ENCODE measurements around the gene CCDC74A. TPM values are rescaled to one million over a fixed set of nuclear protein-coding genes. Genes with fewer than 3 reads are reported as not detected.
A peak's percentile ranks its signal among the peaks of the same experiment; 100 is the strongest.
"Not testable (repeated sequence)": the region's sequence is repeated elsewhere in the genome, so short reads cannot be mapped to it uniquely, and the experiment has no call there.

CCDC74A gene
- total RNA-seq, 1 experiment from 2014 or later: 10.4 TPM

DNA sequence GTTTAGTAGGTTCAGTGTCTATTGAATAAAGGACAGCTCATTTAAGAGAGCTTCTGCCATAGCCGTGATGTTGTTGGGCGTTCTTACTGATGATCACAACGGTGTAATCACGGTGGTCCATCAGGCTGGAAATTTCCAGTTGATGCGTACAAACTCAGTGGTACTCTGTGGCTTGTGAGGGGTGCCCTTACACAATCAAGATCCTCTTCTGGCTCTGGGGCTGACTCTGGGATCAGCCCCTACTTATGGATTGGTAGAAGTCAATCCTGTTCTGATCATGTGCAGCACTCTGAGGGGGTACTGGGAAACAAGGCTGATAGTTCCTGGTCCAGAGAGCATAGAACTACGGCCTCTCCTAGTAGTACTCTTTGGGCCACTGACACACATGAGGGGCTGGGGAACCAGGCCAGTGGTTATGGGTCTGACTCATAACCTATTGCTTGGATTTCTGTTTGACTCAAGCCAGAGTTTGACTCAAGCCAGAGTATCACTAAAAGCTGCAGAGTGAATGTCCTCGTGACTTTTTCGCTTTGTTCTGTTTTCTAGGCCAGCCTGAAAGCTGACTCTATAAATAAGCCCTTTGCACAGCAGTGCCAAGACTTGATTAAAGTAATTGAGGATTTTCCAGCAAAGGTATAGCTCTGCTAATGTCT, 29.2 kb upstream of the CCDC74A start:
- DNase-seq (ENCODE audit: low read depth): peak; percentile 54

- not testable (repeated sequence) for DNase-seq (ENCODE audit: low read depth)
These were observed 24.1 kb upstream of the CCDC74A start for GRCh38 chr2:131503587-131503986.

DNA sequence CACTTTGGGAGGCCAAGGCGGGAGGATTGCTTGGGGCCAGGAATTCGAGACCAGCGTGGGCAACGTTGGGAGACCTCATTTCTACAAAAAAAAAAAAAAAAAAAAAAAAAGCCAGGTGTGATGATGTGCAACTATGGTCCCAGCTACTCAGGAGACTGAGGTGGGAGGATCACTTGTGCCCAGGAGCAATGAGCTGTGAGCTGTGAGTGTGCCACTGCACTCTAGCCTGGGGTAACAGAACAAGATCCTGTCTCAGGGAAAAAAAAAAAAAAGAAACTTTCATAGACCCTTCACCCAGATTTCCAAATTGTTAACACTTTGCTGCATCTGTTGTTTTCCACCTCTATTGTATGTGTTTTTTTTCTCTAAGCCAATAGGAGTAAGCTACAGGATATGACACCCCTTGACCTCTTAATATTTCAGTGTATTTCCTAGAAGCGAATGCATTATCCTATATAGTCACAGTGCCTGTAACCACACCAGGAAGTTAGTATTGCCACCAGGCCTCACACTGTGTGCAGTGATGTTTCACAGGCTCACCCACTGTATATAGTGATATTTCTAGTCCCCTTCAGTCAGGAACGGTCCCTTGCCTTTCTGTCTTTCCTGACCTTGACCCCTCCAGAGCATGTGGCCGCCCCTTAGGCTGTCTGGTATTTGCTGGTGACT, 23.5 kb upstream of the CCDC74A start:
- DNase-seq (ENCODE audit: low read depth): not testable (repeated sequence)

- DNase-seq (ENCODE audit: low read depth): no peak
These were observed 18.1 kb upstream of the CCDC74A start for GRCh38 chr2:131509615-131510014.

- not testable (repeated sequence) for DNase-seq (ENCODE audit: low read depth)
These were observed 16.3 kb upstream of the CCDC74A start for GRCh38 chr2:131511291-131511968.

- not testable (repeated sequence) for DNase-seq (ENCODE audit: low read depth)
These were observed 15.5 kb upstream of the CCDC74A start for GRCh38 chr2:131511969-131512870.

- DNase-seq (ENCODE audit: low read depth): not testable (repeated sequence)
These were observed 13.1 kb upstream of the CCDC74A start for GRCh38 chr2:131514408-131515166.

- DNase-seq (ENCODE audit: low read depth): not testable (repeated sequence)
These were observed 12.5 kb upstream of the CCDC74A start for GRCh38 chr2:131515235-131515634.

DNA sequence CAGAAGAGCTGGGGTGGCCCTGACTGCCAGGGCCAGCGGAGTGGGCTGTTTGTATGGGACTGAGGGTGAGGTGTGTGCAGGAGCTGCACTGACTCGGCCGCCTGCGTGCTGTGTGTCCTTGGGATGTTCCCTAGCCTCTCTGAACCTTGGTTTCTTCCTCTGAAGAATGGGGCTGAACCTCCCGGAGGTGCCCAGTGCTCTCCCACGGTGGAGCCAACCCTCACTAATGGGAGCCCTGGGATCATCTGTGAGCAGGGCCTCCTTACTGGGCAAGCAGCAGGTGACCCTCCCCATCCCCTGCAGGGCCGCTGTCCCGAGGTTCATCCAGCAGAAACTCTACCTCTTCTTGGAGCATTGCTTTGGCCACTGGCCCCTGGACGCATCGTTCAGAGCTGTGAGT, 11.7 kb upstream of the CCDC74A start:
- DNase-seq (ENCODE audit: low read depth): no peak

DNA sequence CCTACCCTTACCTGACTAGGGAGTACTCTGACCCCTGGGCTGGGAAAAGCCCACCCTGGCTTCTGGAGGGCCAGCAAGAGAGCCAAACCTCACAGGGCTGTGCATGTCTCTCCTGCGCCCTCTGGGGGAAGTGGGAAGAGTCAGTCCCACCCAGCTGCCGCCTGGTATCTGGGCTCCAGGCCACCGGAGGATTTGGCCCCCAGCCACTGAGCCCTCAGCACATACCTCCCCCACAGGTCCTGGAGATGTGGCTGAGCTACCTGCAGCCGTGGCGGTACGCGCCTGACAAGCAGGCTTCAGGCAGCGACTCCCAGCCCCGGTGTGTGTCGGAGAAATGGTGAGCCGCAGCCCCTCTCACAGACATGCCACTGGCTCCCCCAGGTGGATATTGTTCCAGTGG, 11.1 kb upstream of the CCDC74A start:
- not testable (repeated sequence) for DNase-seq (ENCODE audit: low read depth)

GRCh38 chr2:131517106-131517831, 10.4 kb upstream of the CCDC74A start:
- no peak for DNase-seq (ENCODE audit: low read depth)

DNA sequence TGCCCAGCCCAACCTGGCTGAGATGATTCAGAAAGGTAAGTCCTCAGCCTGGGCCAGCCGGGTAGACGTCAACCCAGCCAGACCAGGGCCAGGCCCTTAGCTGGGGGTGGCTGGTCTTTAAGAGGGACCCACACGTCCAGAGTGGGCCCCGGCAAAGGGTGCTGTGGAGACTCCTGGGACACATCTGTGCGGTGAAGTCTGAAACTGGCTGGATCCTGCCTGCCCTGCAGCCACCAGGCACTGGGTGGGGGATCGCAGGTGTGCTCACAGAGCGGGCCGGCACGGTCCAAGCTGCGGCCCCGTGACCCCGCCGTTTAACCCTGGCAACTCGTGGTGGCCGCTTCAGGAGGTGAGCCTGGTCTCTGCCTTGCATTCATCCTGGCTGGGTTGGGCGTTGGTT, 9.8 kb upstream of the CCDC74A start:
- DNase-seq (ENCODE audit: low read depth): not testable (repeated sequence)

DNA sequence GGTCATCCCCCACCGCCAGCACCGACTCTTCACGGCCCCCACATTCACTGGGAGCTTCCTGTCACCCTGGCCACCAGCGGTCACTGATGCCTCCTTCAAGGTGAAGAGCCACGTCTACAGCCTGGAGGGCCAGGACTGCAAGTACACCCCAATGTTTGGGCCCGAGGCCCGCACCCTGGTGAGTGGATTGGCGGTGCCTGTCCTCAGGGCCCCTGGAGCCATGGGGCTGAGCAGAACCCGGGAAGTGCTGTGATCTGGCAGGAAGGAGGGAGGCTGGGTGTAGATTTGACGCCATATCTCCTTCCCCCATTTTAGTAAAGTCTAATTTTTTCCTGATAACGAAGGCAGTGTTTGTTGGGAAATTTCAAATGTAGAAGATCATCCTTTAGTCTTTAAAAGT, 9.2 kb upstream of the CCDC74A start:
- not testable (repeated sequence) for DNase-seq (ENCODE audit: low read depth)

- DNase-seq (ENCODE audit: low read depth): no peak
These were observed 8.2 kb upstream of the CCDC74A start for GRCh38 chr2:131519466-131519865.

DNA sequence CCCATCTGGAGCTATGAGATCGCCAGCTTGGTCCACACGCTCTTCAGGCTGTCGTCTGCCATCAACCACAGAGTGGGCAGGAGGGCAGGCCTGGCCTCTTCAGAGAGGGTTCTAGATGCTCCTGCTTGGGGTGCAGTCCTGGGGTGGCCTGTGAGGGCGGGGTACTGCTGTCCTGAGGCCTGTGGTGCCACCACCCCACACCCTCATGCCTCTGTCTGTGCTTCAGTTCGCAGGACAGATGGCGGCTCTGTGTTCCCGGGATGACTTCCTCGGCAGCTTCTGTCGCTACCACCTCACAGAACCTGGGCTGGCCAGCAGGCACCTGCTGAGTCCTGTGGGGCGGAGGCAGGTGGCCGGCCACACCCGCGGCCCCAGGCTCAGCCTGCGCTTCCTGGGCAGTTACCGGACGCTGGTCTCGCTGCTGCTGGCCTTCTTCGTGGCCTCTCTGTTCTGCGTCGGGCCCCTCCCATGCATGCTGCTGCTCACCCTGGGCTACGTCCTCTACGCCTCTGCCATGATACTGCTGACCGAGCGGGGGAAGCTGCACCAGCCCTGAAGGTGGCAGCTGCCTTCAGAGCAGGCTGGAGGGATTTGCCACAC, 7.7 kb upstream of the CCDC74A start:
- not testable (repeated sequence) for DNase-seq (ENCODE audit: low read depth)

DNA sequence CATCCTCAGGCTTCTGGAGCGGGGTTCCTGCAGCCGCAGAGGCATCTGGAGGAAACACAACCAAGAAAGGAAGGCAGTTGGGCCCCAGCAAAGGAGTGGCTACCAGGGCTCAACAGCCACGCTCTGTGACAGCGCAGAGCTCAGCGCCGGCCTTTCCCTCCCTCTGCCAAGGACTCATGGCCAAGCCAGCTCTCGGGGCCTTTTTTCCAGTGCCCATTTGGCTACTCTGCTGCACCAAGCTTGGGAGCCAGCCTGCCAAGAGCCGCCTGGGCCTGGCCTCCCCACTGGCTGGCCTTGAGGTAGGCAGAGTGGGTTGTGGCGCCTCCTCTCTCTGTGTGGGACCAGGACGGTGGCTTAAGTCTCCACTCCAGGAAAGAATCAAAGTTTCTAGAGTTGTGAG, 7.2 kb upstream of the CCDC74A start:
- no peak for DNase-seq (ENCODE audit: low read depth)

GRCh38 chr2:131521524-131521923, 6.2 kb upstream of the CCDC74A start:
- DNase-seq (ENCODE audit: low read depth): not testable (repeated sequence)

DNA sequence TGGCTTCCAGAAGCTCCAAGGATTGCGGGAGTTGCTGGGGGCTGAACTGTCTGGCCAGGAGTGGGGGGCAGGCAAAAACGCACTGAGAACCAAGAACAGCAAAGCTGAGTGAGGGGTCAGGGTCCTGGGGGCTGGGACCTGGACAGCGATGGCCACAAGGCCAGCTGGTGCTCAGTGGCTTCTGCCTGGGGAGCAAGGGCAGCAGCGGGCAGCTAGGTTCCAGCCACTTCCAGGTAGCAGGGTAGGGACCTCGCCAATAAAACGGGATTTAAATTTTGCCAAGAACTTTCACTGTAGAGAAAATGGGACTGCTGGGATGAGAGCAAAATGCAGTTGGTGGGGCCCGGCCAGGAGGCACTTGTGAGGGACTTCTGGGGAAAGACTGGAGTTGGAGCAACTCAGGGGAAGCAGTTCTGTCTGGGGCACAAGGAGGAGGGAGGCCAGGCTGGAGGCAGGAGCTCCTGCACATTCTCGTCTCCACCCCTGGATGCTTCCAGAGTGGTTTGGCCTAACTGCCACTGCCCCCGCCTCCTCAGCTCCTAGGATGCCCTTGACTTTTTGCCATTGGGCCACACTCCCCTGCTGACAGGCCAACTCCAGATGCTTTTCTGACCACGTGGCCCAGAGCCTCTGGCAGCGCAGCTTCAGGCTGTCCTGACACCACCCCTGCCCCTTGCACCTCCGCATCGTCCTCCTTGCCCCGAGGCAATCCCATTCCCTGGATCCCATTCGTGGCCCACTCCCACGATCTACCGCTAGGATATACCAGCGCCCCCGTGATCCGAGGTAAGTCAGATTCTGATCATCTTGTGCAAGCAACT, 5.5 kb upstream of the CCDC74A start:
- DNase-seq (ENCODE audit: low read depth): no peak

- not testable (repeated sequence) for DNase-seq (ENCODE audit: low read depth)
These were observed 2.4 kb upstream of the CCDC74A start for GRCh38 chr2:131525256-131525655.
